A172 (cell line): ENCODE measurements around the gene REEP6. TPM values are rescaled to one million over a fixed set of nuclear protein-coding genes. Genes with fewer than 3 reads are reported as not detected.
A peak's percentile ranks its signal among the peaks of the same experiment; 100 is the strongest.
"Not testable (repeated sequence)": the region's sequence is repeated elsewhere in the genome, so short reads cannot be mapped to it uniquely, and the experiment has no call there.

Source experiments
- DNase-seq: peaks from one replicate; pipeline ENCODE4 v3.0.0-alpha.2; 2015; ENCODE audit warnings: low spot score
- total RNA-seq: library from RNA; depleted of rRNA; stranded (reverse); fragments of >200 nt; shearing (Covaris generic); gene quantifications from 2 replicates; pipeline ENCODE4 v1.2.3, GENCODE V29; 2014

The REEP6 gene
- total RNA-seq, 1 experiment from 2014 or later, result 4.1 TPM

DNA sequence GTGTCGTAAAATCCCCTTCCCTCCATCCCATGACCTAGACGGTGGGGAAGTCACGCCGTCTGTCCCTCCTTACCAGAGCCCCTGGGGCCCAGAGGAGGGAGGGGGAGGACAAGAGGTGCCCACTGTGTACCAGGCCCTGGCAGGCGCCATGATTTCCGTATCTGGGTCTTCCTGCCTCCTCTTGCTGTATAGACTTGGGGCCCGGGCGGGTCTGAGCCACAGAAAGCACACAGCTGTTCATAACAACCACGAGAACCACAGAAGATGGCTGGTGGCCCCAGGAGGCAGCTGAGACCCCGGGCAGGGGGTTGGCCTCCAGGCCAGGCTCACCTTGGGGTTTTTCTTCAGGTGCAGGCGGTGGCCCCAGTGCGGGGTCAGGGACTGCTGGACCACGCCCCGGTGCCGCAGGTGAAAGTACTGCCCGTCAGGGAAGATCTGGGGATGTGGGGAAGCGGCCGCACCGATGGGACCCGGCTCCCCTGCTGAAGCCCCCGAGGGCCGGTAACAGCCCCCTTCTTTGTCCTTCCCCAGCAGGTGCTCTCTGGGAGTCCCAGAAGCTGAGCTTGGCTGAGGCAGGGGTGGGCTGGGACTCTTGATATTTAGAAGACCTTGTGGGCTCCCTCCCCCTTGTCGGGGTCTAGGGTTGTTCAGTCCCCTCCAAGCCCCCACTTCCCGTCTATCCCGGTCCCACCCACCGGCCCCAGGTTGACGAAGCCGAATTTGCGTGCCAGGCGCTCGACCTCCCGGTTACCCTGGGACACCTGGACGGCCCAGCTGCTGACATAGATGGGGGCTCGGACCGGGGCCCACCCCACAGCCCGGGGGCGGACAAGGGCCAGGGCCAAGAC is 1.3 kb upstream of the REEP6 start:
- DNase-seq, result no peak

DNA sequence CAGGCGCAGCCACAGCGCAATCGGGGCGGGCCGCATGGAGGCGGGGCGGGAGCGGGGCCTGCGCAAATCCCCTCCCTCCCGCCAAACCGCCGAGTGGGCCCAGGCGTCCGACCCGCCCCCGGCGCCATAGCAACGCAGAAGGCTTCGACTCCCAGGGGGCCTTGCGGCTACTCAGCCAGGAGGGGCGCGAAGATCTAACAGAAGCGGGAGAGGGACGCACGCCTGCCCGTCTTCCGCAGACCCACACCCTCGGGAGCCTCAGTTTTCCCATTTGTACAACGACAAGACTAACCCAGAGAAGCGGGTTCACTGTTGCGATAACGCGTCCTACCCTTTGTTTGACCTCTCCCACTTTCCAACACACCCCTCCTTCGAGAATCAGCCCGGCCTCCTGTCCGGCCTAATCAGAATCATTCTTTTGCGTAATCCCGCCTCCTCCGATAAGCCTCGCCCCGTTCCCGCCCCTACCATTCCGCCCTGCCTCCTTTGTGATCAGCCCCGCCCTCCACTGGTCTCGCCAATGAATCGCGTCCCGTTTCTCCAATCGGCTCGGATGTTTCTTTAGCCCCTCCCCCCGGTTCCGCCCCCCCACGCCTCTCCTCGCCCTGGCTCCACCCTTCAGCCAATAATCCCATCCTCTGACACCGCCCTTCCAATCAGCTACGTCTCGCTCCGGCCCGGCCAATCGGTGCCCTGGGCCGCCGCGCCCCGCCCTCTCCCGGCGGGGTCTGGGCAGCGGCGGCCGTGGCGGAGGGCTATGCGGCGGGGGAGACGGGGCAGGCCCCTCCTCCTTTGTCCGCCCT is 469 bp upstream of the REEP6 start, which contains the start of gene PCSK4:
Gene PCSK4 (minus strand): TSS at position 40 of the 803 bp plus-strand sequence. CDS start 4 bp downstream, at position 36.
- DNase-seq, result peak; percentile 98

DNA sequence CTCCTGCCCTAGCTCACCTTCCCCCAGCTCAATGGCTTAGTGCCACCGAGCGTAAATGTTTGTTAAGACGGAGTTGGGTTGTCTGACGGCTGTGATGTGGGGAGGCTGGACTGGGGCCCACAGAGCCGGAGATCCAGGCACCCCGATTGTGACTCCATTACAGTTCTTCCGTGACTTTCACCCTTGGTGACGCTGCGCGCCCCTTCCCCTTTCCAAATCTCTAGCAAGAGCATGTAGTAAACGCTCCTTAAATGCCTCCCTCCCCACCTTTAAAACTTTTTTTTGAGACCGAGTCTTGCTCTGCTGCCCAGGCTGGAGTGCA is 829 bp downstream of the REEP6 start:
- DNase-seq, result no peak

DNA sequence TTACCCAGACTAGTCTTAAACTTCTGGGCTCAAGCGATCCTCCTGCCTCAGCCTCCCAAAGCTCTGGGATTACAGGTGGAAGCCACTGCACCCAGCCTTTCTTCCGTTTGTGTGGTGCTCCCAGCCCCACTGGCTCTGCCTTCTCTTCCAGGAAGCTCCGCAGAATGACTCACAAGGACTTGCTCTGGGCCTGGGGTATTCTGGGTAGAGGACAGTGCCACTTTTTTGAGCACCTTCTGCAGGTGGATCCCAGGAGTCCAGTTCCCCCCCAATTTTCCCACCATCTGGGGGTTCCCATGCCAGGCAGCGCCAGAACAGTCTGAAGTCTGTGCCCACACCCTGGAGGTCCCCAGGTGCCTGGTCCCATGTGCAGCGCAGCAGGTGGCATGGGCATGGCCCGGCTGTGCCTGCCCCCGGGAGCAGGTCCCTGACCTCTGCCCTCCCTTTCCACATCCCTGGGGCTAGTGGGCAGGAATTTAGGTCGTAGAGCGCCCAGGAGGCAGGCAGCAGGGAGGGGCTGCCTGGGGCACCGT is 1.6 kb downstream of the REEP6 start:
- DNase-seq, result peak; percentile 43

DNA sequence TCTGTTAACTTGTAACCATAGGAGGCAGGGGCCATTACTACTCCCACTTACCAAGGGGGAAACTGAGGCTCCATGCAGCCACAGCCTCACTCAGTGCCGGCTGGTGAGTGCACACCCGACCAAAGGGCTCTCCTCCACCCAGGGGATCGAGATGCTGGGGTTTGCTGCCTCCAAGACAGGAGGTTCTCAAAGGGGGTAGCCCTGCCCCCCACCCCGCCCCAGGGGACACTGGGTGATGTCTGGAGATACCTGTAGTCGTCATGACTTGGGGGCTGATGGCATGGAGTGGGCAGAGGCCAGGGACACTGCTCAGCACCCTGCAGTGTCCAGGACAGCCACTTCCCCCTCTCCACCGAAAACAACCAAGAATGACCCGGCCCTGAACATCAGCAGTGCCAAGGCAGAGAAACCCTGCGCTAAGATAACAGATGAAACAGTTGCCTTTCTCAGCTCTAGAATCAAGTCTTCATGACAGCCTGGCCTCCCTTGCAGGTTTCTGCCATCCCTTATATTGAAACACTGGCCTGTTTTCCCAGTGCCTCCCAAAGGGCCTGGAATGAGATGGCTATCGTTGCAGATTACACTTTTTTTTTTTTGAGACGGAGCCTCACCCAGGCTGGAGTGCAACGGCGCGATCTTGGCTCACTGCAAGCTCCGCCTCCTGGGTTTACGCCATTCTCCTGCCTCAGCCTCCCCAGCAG is 3.3 kb downstream of the REEP6 start:
- DNase-seq, result no peak

DNA sequence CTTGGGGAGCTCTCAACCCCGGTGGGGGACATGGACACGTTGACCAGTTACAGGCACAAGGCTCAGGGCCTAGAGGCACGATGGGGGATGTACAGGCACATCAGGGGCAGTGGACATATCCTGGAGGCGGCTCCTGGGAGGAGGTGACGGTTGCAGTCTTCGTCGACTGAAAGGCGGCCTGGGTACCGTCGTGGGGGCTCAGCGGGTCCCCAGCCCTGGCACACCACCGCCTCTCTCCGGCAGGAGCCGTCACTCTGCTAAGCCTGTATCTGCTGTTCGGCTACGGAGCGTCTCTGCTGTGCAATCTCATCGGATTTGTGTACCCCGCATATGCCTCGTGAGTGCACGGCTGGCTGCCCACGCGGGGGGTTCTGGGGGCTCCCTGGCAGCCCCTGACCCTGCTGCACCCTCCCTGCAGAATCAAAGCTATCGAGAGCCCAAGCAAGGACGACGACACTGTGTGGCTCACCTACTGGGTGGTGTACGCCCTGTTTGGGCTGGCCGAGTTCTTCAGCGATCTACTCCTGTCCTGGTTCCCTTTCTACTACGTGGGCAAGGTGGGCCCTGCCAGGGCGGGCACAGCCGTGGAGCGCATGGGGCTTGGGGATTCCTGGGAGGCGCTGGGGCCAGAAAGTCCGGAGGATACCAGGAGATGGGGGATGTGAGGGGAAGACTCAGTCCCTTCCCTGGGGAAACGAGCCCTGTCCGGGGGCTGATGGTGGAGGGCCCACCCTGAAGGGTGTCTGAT is 4.2 kb downstream of the REEP6 start:
- DNase-seq, result no peak

DNA sequence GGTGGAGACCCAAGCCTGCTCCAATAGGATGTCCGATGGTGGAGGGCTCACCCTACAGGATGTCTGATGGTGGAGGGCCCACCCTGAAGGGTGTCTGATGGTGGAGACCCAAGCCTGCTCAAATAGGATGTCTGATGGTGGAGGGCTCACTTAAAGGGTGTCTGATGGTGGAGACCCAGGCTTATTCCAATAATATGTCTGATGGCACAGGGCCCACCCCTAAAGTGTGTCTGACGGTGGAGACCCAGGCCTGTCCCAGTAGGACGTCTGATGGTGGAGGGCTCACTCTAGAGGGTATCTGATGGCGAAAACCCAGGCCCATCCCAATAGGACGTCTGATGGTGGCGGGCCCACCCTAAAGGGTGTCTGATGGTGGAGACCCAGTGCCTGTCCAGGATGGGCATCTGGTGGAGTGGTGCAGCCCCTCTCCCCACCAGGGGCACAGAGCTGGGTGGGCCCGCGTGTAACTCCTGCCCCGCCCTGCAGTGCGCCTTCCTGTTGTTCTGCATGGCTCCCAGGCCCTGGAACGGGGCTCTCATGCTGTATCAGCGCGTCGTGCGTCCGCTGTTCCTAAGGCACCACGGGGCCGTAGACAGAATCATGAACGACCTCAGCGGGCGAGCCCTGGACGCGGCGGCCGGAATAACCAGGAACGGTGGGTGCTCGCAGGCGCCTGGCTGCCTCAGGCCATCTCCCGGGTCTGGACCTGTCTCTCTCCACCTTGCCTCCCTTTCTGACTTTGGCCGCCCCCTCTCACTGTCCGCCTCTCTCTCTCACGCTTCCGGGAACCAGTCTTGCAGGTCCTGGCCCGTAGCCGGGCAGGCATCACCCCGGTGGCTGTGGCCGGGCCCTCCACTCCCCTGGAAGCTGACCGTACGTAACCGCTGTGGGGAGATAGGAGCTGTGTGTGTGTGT is 5.1 kb downstream of the REEP6 start:
- no peak for DNase-seq

DNA sequence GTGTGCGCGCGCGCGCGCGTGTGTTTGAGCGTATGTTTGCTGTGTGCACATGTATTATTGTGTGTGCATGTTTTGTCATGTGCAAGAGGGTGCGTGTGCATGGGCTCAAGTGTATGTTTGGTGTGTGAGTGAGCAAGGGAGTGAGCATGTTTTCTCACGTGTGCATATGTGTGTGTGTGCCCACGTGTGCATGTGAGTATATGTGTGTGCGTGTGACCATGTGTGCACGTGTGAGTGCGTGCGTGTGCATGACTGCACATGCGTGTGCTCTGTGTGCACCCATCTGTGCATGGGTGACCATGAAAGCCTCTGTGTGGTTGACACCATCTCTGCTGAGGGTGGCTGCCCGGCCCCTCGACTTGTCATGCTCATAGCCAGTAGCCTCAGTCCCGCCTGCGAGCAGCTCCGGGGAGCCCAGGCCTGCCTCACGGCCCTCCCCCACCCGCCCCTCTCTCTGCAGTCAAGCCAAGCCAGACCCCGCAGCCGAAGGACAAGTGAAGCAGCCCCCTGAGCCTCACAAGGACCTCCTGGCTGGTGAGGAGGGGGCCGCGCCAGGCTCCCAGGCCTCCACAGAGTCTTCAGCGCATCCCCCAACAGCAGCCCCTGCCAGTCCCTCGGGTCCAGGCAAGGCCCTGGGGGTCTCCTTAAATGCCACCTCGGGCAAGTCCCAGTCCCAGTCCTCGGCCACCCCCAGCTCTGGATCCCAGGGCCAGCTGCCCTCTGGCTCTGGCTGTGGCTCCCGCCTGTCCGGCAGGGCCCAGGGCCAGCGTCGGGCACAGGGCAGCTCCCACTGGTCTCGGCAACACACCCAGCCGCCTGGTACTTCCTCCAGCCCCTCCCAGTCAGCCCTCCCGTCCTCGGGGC is 6.0 kb downstream of the REEP6 start:
- DNase-seq, result no peak

DNA sequence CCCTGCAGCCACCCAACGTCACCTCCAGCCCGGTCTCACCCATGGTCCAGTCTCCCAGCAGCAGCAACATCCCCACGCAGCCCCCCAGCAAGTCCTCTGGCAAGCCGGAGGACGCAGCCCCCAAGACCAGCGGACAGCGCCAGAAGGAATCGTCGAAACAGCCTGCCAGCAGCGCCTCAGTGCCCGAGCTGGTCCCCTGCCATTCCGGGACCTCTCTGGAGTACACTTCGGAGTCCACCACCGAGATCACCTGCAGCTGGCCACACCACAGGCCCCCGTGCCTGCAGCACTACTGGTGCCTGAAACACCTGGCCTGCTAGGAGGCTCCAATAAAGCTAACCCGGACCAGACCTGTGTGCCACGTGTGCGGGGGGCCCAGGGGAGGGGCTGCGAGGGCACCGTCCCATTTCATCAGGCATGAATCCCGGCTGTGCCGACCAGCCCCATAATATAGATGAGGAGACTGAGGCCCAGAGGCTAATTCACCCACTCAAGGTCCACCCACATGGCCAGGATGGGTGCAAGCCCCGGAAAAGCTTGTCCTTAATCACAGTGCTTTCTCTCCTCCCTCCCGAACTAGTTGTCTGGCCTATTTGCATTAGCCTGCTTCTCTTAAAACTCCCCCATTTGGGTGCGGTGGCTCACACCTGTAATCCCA is 6.7 kb downstream of the REEP6 start:
- no peak for DNase-seq

DNA sequence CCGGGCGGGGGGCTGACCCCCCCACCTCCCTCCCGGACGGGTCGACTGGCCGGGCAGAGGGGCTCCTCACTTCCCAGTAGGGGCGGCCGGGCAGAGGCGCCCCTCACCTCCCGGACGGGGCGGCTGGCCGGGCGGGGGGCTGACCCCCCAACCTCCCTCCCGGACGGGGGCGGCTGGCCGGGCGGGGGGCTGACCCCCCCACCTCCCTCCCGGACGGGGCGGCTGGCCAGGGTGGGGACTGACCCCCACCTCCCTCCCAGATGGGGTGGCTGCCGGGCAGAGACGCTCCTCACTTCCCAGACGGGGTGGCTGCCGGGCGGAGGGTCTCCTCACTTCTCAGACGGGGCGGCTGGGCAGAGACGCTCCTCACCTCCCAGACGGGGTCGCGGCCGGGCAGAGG is 8.2 kb downstream of the REEP6 start:
- not testable (repeated sequence) for DNase-seq

DNA sequence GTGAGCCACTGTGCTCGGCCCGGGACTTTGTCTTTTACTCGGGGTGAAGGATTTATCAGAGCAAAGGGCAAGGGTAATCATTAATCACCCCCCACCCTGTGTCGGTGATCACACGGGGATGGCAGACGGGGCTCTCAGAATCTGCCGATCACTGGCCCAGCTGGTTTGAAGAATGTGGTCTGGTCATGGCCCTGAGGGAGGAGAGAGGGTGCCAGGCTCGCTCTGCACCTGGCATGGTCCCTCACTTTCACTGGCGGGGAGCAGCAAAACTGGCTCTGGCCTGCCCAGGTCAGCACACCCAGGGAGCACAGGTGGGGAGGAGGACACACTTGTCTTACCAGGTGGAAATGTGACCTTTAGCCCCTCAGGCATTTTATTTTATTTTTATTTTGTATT is 10.2 kb downstream of the REEP6 start:
- no peak for DNase-seq

DNA sequence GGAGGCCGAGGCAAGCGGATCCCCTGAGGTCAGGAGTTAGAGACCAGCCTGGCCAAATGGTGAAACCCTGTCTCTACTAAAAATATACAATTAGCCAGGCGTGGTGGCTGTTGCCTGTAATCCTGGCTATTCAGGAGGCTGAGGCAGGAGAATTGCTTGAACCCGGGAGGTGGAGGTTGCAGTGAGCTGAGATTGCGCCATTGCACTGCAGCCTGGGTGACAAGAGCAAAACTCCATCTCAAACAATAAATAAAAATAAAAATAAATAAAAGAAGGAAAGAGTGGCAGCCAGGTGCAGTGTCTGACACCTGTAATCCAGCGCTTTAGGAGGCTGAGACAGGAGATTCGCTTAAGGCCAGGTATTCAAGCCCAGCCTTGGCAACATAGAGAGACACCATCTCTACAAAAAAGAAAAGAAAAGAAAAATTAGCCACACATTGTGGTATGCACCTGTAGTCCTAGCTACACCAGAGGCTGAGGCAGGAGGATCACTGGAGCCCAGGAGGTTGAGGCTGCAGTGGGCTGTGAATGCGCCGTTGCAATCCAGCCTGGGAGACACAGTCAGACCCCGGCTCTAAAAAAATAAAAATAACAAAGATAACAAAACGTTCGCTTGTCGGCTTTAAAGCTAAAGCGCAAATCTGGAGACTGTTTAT is 11.6 kb downstream of the REEP6 start:
- DNase-seq, result no peak

DNA sequence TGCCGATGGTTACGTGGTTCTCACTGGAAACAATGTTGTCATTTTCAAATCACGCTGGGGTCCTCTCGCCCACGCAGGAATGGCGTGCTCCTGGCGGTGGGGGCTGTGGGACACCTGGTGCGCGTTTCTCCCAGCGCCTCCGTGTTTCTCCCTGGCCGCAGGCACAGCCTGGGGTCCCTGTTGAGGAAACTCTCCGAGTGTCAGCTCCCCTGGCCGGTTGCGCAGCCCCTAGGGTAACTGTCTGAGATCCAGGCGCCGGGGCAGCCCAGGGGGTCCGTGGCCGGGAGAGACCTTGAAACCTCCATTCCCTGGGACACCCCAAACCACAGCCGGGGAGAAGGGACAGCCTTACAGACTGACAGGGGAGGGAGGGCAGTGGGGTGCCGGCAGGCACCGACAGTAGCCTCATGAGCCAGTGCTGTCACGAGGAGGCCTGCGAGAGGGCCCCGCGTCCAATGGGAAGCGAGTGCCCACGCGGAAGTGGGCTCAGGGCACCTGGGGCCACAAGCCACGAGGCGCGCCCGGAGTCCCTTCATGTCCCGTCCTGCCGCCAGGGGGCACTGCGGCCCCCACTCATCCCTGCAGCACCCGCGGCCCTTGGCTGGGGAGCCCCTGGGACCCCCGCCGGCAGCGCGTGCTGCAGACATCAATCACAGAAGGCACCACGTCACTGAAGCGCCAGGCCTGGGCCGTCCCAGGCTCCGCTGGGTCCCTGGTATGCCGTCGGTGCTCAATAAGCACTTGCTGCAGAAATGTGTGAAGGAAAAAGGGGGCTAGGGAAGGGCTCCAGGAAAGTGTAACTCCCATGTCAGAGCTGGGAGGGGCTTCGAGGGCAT is 12.3 kb downstream of the REEP6 start:
- DNase-seq, result no peak

DNA sequence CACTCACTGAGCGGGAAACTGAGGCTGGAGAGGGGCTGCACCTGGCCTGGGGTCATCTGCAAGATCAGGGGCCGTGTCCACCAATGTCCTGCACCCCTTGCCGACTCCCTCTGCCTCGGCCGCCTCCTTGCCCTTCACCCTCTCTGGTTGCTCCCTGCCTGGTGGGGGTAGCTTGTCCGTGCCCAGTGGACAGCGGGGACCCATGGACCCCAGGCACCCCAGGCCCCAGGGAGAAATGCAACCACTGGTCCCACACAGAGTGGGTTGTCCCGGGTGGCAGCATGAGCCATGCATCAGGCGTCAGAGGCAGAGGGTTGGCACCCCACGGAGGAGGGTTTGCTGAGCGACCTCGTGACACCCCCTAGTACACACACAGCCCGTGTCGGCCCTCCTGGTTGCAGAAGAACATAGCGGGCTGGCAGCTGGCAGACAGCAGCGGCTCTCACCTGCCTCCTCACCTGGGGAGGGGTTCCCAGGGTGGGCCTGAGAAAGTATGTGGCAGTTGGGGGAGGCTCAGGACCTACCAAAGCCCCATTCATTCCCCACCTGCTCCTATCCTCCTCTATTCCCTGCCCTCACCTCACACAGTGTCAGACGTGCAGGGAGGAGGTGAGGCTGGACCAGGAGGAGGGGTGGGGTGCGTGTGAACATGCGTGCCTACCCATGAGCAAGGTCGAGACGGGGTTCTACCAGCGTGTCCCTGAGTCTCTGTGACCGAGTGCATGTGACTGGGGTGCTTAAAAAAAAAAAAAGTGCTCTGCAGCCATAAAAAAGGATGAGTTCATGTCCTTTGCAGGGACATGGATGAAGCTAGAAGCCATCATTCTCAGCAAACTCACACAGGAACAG is 13.2 kb downstream of the REEP6 start:
- no peak for DNase-seq

DNA sequence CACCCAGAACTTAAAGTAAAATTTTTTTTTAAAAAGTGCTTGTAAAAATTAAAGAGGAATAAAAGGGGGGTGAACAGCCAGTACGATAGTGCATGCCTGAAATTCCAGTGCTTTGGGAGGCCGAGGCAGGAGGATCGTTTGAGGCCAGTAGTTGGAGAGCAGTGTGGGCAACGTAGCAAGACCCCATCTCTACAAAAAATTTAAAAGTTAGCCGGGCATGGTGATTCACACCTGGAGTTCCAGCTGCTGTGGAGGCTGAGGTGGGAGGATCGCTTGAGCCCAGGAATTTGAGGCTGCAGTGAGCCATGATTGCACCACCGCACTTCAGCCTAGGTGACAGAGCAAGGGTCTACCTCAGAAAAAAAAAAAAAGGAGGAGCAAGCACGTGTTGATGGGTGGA is 14.0 kb downstream of the REEP6 start:
- DNase-seq, result no peak
